HG03103 (cell line): ENCODE data around the gene MRPL23.

Experiments
- ATAC-seq: cut with Tn5 transposase; IDR thresholded peaks from one replicate; pipeline ENCODE4 v1.9.1; 2021; ENCODE audit warnings: low read depth; ENCODE audit not compliant: unreplicated experiment

The MRPL23 gene

GRCh38 chr11:1920909-1921573, 26.1 kb upstream of the MRPL23 start:
- ATAC-seq: no peak

- ATAC-seq: no peak
Measured at GRCh38 chr11:1921574-1922141, 25.5 kb upstream of the MRPL23 start.

GRCh38 chr11:1922481-1923081, 24.6 kb upstream of the MRPL23 start:
- no peak for ATAC-seq

- no peak for ATAC-seq
Measured at GRCh38 chr11:1923201-1923956, 23.8 kb upstream of the MRPL23 start.

GRCh38 chr11:1924181-1924580, 23.0 kb upstream of the MRPL23 start:
- no peak for ATAC-seq

GRCh38 chr11:1924646-1925372, 22.3 kb upstream of the MRPL23 start:
- no peak for ATAC-seq

GRCh38 chr11:1925373-1926155, 21.6 kb upstream of the MRPL23 start:
- ATAC-seq: no peak

GRCh38 chr11:1926156-1927025, 20.7 kb upstream of the MRPL23 start:
- ATAC-seq: no peak

GRCh38 chr11:1927026-1927847, 19.9 kb upstream of the MRPL23 start:
- no peak for ATAC-seq

GRCh38 chr11:1927848-1928469, 19.2 kb upstream of the MRPL23 start:
- ATAC-seq: no peak

- no peak for ATAC-seq
Measured at GRCh38 chr11:1928470-1928890, 18.7 kb upstream of the MRPL23 start.

- no peak for ATAC-seq
Measured at GRCh38 chr11:1928891-1929541, 18.1 kb upstream of the MRPL23 start.

- no peak for ATAC-seq
Measured at GRCh38 chr11:1929621-1930461, 17.3 kb upstream of the MRPL23 start.

- no peak for ATAC-seq
Measured at GRCh38 chr11:1930462-1930830, 16.7 kb upstream of the MRPL23 start.

- no peak for ATAC-seq
Measured at GRCh38 chr11:1931341-1932104, 15.6 kb upstream of the MRPL23 start.

GRCh38 chr11:1932105-1932480, 15.0 kb upstream of the MRPL23 start:
- ATAC-seq: no peak
